ENCODE data around the gene PHF1.
"Not testable (repeated sequence)": the region's sequence is repeated elsewhere in the genome, so short reads cannot be mapped to it uniquely, and the experiment has no call there.

PHF1 gene

DNA sequence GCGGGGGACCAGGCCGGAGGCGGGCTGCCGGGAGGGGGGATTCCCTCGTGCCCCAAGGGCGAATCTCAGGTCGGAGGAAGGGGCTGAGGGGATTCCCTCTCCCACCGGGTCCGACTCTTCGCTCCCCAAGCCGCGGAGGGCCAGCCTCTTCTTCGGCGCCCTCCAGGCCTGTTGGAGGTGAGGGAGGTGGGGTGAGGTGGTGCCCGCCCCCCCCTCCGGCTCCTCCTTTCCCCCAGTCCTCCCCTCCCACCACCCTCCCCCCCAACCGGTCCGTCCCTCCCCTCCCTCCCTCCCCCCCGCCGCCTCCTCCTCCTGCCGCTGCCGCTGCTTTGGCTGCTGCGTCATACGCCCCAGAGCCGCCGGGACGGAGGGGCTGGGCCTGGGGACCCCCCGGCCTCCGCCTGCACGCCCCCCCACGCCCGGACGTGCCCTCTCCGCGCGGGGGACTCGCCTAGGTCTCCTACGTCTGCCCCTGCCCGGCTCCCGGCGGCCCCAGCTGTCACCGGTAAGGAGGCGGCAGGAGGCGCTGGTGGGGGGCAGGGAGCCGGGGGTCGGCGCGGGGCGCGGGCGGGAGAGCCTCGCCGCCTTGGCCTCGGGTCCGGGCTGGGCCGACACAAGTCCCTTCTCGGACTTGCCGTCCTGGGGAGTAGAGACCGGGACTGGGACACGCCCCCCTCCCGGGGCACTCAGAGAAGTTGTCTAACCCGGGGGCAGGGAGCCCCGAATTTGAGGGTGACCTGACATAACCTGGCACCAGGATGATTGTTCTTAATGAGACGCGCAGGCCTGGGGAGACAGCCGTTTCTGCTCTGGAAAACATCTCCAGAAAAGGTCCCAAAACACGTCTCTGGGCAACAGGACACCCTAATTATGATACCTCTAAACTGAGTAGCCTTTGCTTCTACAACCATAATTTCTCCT, at the start of gene PHF1:
PHF1 (plus strand) TSS at position 304 of the 921 bp plus-strand sequence. CDS start 1,250 bp downstream, outside the sequence.
- Mint-ChIP-seq H3K4me1 (peaks cover 46% of the 10 kb centered on the region), H3K9me3 (no peaks in the 10 kb centered on the region), H3K27me3 (no peaks in the 10 kb centered on the region), H3K4me3 (peak within 1 kb of the TSS; percentile 89), H3K27ac (peak within 1 kb of the TSS; percentile 96), H3K36me3 (ENCODE audit: low read depth) (peaks cover 25% of the 10 kb centered on the region)
- DNase-seq (no peak), ATAC-seq (peak; percentile 48)

GRCh38 chr6:33363486-33363885, 47.3 kb upstream of the PHF1 start:
- not testable (repeated sequence) for H3K4me3 Mint-ChIP-seq; H3K27ac Mint-ChIP-seq; H3K9me3 Mint-ChIP-seq; H3K4me1 Mint-ChIP-seq; H3K27me3 Mint-ChIP-seq; DNase-seq; ATAC-seq; H3K36me3 Mint-ChIP-seq (ENCODE audit: low read depth)

GRCh38 chr6:33364475-33365205, 46.2 kb upstream of the PHF1 start:
- DNase-seq, H3K27me3 Mint-ChIP-seq, ATAC-seq: not testable (repeated sequence)

DNA sequence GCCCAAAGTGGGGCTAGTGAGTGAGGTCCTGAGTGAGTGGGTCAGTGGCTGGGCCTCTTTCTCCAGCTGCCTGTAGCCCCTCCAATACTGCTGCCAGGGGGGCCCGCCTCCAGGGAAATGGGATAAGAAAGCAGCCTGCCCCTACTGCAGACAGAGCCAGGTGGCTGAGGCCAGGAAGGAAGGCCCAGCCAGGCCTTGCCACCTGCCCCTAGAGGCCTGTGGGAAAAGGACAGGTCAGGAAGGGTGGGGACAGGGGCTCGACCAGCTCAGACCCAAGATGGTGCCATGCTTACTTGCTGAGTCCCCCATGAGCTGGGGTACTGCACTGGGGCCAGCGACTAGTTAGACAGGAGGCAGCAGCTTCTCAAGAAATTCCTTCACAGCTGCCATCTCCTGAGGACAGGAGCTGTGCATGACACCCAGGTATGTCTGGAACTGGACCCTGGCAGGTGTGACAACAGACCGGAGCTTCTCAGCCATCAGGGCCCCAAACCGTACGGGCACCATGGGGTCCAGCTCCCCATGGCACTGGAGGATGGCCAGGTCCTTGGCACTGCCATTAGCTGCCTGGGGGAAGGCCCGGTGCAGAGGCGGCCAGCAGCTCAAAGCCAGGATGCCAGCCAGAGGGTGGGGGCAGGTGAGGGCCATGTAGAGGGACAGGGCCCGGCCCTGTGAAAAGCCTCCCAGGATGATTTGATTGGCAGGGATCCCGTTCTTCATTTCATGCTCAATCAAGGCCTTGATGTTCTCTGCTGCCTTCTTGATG, 45.4 kb upstream of the PHF1 start:
- H3K27me3 Mint-ChIP-seq; H3K36me3 Mint-ChIP-seq (ENCODE audit: low read depth); ATAC-seq; H3K4me1 Mint-ChIP-seq; H3K27ac Mint-ChIP-seq; H3K9me3 Mint-ChIP-seq; H3K4me3 Mint-ChIP-seq; DNase-seq: not testable (repeated sequence)

More at GRCh38 chr6:33364475-33365205, 46.2 kb upstream of the PHF1 start:
- not testable (repeated sequence) for H3K4me3 Mint-ChIP-seq; H3K9me3 Mint-ChIP-seq; H3K36me3 Mint-ChIP-seq (ENCODE audit: low read depth); H3K27ac Mint-ChIP-seq; H3K4me1 Mint-ChIP-seq

GRCh38 chr6:33367009-33367714, 43.7 kb upstream of the PHF1 start:
- no peak overlapping the region for H3K27ac Mint-ChIP-seq
- no peaks in the 10 kb centered on the region for H3K4me1 Mint-ChIP-seq
- DNase-seq: no peak
- no peak overlapping the region for H3K4me3 Mint-ChIP-seq
- no peaks in the 10 kb centered on the region for H3K36me3 Mint-ChIP-seq (ENCODE audit: low read depth)
- ATAC-seq: no peak
- H3K9me3 Mint-ChIP-seq: no peaks in the 10 kb centered on the region
- no peaks in the 10 kb centered on the region for H3K27me3 Mint-ChIP-seq

GRCh38 chr6:33367715-33368025, 43.1 kb upstream of the PHF1 start:
- not testable (repeated sequence) for ATAC-seq; H3K4me3 Mint-ChIP-seq; H3K4me1 Mint-ChIP-seq; H3K27me3 Mint-ChIP-seq; H3K27ac Mint-ChIP-seq; DNase-seq; H3K36me3 Mint-ChIP-seq (ENCODE audit: low read depth); H3K9me3 Mint-ChIP-seq

DNA sequence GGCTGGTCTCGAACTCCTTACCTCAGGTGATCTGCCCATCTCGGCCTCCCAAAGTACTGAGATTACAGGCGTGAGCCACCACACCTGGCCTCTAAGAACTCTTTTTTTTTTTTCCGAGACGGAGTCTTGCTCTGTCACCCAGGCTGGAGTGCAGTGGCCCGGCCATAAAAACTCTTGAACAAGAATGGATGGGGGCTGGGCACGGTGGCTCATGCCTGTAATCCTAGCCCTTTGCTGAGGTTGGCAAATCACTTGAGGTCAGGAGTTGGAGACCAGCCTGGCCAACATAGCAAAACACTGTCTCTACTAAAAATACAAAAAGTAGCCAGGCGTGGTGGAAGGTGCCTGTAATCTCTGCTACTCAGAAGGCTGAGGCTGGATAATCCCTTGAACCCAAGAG, 38.9 kb upstream of the PHF1 start:
- not testable (repeated sequence) for H3K27me3 Mint-ChIP-seq; H3K36me3 Mint-ChIP-seq (ENCODE audit: low read depth); H3K27ac Mint-ChIP-seq; ATAC-seq; H3K9me3 Mint-ChIP-seq; H3K4me1 Mint-ChIP-seq; DNase-seq; H3K4me3 Mint-ChIP-seq

- no peak for DNase-seq
- no peaks in the 10 kb centered on the region for H3K27me3 Mint-ChIP-seq
- no peak for ATAC-seq
- peaks cover 9% of the 10 kb centered on the region for H3K4me1 Mint-ChIP-seq
- H3K4me3 Mint-ChIP-seq: no peak overlapping the region
- H3K9me3 Mint-ChIP-seq: no peaks in the 10 kb centered on the region
- H3K27ac Mint-ChIP-seq: no peak overlapping the region
- no peaks in the 10 kb centered on the region for H3K36me3 Mint-ChIP-seq (ENCODE audit: low read depth)
These were observed 38.2 kb upstream of the PHF1 start for GRCh38 chr6:33372526-33373123.

- H3K27ac Mint-ChIP-seq: no peak overlapping the region
- no peak overlapping the region for H3K4me3 Mint-ChIP-seq
- H3K36me3 Mint-ChIP-seq (ENCODE audit: low read depth): no peaks in the 10 kb centered on the region
- H3K9me3 Mint-ChIP-seq: no peaks in the 10 kb centered on the region
- ATAC-seq (no peak), DNase-seq (no peak)
- no peaks in the 10 kb centered on the region for H3K27me3 Mint-ChIP-seq
- H3K4me1 Mint-ChIP-seq: peaks cover 9% of the 10 kb centered on the region
These were observed 36.6 kb upstream of the PHF1 start for GRCh38 chr6:33373960-33374910.

DNA sequence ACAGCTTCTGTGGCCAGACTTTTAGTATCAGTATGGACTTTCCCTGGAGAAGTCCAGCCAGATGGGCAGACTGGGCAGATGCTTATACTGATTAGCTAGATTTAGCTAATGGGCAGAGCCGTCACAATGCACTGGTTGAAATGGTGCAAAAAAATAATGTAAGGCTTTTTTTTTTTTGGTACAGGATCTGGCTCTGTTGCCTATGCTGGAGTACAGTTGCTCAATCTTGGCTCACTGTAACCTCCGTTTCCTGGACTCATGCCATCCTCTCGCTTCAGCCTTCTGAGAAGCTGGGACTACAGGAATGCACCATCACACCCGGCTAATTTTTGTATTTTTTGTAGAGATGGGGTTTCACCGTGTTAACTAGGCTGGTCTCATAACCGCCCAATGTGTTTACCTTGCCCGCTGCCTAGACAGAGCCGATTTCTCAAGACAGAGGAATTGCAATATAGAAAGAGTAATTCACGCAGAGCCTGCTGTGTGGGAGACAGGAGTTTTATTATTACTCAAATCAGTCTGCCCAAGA, 35.6 kb upstream of the PHF1 start:
- H3K4me3 Mint-ChIP-seq: no peak overlapping the region
- DNase-seq (no peak), ATAC-seq (no peak)
- no peaks in the 10 kb centered on the region for H3K9me3 Mint-ChIP-seq
- no peak overlapping the region for H3K27ac Mint-ChIP-seq
- H3K4me1 Mint-ChIP-seq: peaks cover 9% of the 10 kb centered on the region
- no peaks in the 10 kb centered on the region for H3K36me3 Mint-ChIP-seq (ENCODE audit: low read depth)
- H3K27me3 Mint-ChIP-seq: no peaks in the 10 kb centered on the region

GRCh38 chr6:33377171-33377570, 33.6 kb upstream of the PHF1 start:
- Mint-ChIP-seq H3K27me3 (no peaks in the 10 kb centered on the region), H3K27ac (no peak overlapping the region)

GRCh38 chr6:33379184-33379583, 31.6 kb upstream of the PHF1 start:
- H3K4me3 Mint-ChIP-seq; H3K9me3 Mint-ChIP-seq; H3K27ac Mint-ChIP-seq; H3K36me3 Mint-ChIP-seq (ENCODE audit: low read depth); H3K27me3 Mint-ChIP-seq; H3K4me1 Mint-ChIP-seq; DNase-seq; ATAC-seq: not testable (repeated sequence)

More at GRCh38 chr6:33377171-33377570, 33.6 kb upstream of the PHF1 start:
- ATAC-seq: no peak
- DNase-seq: no peak
- Mint-ChIP-seq H3K9me3 (no peaks in the 10 kb centered on the region), H3K36me3 (ENCODE audit: low read depth) (no peaks in the 10 kb centered on the region), H3K4me1 (peaks cover 9% of the 10 kb centered on the region), H3K4me3 (no peak overlapping the region)

Measured in activated naive CD8-positive, alpha-beta T cell treated with anti-CD3 and anti-CD28 coated beads, Interleukin-2, amount 50 U/mL, for 24 hours (primary cell).